HTERT RPE-1 (cell line): Measurements from ENCODE around the gene CAMTA1.
"Not testable (repeated sequence)": the region's sequence is repeated elsewhere in the genome, so short reads cannot be mapped to it uniquely, and the experiment has no call there.

Experiments
- in situ Hi-C: fragments of 300-500 bp; cut with MboI; formaldehyde crosslinking; loops from 4 replicates; pipeline ENCODE4 v1.14.3; 2020; ENCODE audit warnings: low sequenced_read_pairs

The CAMTA1 gene

GRCh38 chr1:6785318-6785727 lies at the start of gene CAMTA1:
Gene CAMTA1, plus strand, starts transcription at chr1:6785454. Its CDS starts 77 bp downstream, at chr1:6785531.
- in situ Hi-C loops = no loop called here

DNA sequence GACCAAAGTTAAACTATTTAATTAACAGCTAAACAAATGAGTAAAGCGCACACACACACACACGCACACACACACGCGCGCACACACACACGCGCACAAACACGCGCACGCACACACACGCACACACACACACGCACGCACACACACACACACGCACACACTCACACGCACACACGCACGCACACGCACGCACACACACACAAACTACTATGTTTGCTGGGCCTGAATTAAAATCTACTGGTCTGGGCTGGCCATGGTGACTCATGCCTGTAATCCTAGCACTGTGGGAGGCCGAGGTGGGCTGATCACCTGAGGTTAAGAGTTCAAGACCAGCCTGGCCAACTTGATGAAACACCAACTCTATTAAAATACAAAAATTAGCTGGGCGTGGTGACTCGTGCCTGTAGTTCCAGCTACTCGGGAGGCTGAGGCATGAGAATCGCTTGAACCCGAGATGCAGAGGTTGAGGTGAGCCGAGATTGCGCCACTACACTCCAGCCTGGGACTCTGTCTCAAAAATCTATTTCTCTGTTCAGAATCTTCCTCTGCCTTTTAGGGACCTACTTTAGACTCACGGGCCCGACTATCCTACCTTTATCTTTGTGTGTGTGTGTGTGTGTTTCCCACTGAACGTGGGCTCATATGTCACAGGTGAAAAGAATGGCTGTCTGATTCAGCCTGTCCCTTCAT lies 46.1 kb upstream of the CAMTA1 start:
- in situ Hi-C loops = no loop called here

DNA sequence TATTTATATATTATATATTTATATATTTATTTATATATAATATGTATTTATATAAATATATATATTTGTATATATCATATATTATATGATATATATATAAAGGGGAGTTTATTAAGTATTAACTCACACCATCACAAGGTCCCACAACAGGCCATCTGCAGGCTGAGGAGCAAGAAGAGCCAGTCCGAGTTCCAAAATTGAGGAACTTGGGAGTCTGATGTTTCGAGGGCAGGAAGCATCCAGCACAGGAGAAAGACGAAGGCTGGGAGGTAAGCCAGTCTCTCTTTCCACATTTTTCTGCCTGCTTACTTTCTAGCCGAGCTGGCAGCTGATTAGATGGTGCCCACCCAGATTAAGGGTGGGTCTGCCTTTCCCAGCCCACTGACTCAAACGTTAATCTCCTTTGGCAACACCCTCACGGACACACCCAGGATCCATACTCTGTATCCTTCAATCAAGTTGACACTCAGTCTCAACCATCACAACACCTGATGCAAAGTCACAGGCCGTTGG lies 42.5 kb upstream of the CAMTA1 start:
- in situ Hi-C loops = not testable (repeated sequence)

DNA sequence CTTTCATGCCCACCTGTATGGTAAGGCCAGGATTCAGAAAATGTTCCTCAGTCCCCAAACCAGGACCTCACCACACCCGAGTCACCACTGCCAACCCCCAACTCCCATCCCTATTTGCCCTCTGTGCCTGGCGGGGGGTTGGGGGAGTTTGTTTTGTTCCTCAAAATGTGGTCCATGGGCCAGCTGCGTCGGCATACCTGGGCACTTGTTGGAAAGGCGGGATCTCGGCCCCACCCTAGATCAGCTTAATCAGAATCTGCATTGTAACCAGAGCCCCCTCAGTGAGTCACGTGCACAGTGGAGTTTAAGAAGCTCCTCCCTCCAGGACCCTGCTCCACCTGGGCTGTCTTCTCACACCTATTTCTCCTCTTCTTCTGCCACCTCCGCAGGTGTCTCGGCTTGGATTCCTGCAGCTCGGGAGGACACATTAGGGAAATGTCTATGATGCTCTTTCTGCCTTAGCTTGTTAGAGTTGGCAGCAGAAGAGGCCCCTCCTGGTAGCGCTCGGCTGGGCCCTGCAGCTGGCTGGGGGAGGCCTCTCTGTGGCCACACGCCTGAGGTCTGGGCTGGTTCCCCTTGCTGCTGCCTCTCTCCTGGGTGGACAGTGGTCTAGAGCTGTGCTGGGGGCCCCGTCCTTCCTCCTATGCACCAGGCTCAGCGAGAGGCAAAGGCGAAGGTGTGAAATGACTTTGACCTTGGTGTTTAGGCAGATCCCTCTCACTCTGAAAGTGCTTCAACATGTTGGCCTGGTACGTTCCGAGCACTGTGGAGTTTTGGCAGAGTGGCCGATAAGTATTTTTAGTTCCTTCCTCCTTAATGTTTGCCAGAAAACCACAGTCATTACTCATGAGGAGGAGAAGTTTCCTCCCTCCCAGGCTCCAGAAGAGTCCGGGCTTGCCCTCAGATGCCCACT lies 41.8 kb upstream of the CAMTA1 start:
- in situ Hi-C loops = no loop called here

DNA sequence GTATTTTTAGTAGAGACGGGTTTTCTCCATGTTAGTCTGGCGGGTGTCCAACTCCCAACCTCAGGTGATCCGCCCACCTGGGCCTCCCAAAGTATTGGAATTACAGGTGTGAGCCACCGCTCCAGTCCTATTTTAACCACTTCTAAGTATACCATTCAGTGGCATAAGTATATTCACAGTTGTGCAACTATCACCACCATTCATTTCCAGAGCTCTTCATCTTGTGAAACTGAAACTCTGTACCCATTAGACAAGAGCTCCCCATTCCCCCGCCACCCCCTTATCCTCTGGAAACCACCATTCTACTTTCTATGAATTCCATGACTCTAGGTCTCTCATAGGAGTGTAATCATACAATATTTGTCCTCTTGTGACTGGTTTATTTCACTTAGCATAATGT lies 40.2 kb upstream of the CAMTA1 start:
- in situ Hi-C loops = no loop called here

DNA sequence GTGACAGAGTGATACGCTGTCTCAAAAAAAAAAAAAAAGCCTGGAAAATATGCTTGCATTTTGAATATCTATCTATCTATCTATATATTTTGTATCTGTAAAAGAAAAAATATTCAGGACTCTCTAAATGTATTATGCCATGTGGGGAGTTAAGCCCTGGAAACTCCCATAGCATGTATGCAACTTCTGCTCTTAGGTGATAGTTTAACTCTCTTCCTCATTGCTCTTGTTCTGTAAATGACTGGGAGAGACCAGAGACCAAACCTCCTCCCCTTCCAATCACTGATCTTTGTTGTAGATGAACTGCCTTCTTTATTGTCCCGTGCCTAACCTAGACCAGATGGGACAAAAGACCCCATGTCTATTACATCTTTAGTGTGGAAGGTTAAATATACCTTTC lies 37.6 kb upstream of the CAMTA1 start:
- in situ Hi-C loops = no loop called here

GRCh38 chr1:6750490-6750889 lies 34.8 kb upstream of the CAMTA1 start:
- in situ Hi-C loops = no loop called here

GRCh38 chr1:6753320-6754140 lies 31.7 kb upstream of the CAMTA1 start:
- in situ Hi-C loops = no loop called here

- in situ Hi-C loops = no loop called here
These were observed 28.8 kb upstream of the CAMTA1 start for GRCh38 chr1:6756457-6756856.

DNA sequence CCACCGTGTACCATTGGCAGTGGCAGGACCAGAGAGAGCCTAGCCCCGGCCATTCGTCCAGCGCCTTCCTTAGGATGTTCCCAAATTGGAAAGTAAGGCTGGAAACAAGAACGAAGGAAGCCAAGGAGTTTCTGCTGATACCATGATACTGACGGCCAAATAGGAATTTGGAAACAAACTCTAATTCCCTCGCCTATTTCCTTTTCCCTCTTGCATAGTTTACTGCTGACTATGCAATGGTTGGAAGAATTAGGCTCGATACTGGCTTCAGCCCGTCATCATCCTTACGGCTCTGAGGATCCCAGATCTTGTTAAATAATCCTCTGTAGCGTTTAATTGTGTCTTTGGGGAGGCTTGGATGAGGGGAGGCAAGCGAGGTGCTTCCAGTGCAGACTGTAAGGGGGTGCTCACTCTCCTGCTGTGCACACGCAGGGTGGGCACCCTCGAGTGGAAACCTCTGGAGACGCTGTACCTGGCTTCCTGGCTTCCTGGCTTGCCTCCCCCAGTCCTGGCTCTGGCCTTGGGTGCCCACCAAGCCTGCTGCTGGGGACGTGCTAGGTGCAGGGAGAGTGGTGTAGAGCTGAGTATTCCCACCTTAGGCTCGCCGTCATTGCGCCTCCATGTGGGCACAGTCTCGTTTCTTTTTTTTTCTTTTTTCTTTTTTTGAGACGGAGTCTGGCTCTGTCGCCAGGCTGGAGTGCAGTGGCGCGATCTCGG lies 27.4 kb upstream of the CAMTA1 start:
- in situ Hi-C loops = no loop called here

GRCh38 chr1:6761196-6761737 lies 24.0 kb upstream of the CAMTA1 start:
- in situ Hi-C loops = no loop called here

DNA sequence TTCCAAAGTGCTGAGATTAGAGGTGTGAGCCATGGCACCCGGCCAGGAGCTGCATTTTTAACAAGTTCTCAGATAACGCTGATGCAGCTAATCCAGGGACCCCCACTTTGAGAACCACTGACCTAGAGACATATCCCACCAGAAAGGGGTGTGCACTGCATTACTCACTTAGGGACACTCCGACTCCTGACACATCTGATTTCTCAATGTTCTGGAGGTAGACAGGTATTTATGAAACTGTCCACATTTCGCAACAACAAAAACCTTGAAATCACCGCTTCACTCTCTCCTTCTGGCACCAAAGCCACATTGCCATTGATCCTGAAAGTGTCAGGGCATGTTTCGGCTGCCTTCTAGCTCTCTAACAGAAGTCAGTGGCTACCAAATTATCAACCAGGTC lies 23.2 kb upstream of the CAMTA1 start:
- in situ Hi-C loops = no loop called here

GRCh38 chr1:6770751-6771440 lies 14.4 kb upstream of the CAMTA1 start:
- in situ Hi-C loops = no loop called here

DNA sequence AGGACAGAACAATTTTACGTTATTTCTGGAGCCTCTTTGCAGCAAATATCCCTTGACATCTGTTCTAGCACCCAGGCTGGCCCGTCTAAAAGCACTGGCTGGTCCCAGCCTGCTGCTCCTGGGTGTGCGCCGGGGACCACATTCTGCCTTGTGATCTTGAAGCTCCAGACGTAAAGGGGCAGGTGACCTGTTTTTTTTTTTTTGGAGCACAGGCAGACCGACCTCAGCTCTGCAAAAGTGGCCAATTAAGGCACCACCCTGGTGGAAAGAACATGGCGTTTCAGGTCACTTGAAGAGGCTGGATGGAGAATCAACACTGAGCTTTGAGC lies 13.8 kb upstream of the CAMTA1 start:
- in situ Hi-C loops = no loop called here

- in situ Hi-C loops = no loop called here
These were observed 10.9 kb upstream of the CAMTA1 start for GRCh38 chr1:6774381-6774780.

- in situ Hi-C loops = no loop called here
These were observed 9.8 kb upstream of the CAMTA1 start for GRCh38 chr1:6775261-6776043.

DNA sequence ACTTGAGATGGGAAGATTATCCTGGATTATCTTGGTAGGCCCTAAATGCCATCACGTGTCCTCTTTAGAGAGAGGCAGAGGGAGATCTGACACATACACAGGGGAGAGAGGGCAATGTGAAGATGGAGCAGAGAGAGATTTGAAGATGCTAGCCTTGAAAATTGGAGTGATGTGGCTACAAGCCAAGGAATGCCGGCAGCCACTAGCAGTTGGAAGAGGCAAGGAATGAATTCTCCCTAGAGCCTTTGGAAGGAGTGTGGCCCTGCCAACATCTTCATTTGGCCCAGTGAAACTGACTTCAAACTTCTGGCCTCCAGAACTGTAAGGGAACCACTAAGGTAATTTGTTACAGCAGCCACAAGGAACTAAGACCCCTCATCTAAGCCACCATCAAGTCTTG lies 8.9 kb upstream of the CAMTA1 start:
- in situ Hi-C loops = no loop called here

DNA sequence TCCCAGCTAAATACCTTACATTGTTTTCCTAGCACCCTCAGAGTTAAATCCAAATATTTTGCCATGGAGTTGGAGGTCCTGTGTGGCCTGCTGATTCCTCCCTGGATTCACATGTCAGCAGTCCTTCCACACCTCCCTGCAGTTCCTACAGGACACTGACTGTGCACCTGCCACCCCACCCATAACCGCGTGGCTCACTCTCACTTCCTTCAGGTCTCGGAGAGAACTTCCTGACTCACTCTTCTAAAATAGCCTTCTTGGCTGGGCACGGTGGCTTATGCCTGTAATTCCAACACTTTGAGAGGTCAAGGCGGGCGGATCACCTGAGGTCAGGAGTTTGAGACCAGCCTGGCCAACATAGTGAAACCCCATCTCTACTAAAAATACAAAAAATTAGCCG lies 8.4 kb upstream of the CAMTA1 start:
- in situ Hi-C loops = no loop called here

- in situ Hi-C loops = no loop called here
These were observed 7.4 kb upstream of the CAMTA1 start for GRCh38 chr1:6777813-6778212.
